ENCODE results near the gene SIK2.

DNA sequence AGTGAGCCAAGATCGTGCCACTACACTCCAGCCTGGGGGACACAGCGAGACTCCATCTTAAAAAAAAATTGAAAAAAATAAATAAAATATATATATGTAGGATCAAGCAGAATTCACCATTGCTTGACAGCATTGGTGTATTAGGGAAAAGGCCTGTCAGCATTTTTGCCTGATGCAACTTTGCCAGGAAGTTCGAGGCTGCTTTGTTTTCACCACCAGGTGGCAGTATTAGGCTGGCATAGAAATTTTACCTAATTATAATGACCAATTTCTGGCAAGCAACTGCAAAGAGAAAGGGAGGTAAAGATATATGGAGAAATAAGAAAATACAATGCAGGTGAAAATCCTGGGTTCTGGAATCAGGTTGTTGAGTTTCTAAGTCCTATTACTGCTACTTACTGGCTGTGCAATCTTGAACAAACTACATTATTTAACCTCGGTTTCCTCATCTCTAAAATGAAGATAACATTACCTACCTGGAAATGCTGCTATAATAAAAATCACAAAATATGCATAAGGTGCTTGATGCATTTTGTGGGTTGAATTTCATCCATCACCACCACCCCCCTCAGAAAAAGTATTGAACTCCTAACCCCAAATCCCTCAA is 37.0 kb upstream of the SIK2 start:
- TF ChIP-seq MAX (IDR thresholded peaks at IDR 0.05; ENCODE audit: insufficient read depth, insufficient read length): no peak
- TF ChIP-seq, protein P1, sequence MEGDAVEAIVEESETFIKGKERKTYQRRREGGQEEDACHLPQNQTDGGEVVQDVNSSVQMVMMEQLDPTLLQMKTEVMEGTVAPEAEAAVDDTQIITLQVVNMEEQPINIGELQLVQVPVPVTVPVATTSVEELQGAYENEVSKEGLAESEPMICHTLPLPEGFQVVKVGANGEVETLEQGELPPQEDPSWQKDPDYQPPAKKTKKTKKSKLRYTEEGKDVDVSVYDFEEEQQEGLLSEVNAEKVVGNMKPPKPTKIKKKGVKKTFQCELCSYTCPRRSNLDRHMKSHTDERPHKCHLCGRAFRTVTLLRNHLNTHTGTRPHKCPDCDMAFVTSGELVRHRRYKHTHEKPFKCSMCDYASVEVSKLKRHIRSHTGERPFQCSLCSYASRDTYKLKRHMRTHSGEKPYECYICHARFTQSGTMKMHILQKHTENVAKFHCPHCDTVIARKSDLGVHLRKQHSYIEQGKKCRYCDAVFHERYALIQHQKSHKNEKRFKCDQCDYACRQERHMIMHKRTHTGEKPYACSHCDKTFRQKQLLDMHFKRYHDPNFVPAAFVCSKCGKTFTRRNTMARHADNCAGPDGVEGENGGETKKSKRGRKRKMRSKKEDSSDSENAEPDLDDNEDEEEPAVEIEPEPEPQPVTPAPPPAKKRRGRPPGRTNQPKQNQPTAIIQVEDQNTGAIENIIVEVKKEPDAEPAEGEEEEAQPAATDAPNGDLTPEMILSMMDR (IDR thresholded peaks at IDR 0.05; ENCODE audit: extremely low read depth in 1 of 2, insufficient read depth in 1 of 2, low read depth in 1 of 2, low read length in 2 of 2): peak; percentile 62 to 74
